HG03457 (cell line): ENCODE measurements around the gene CLOCK.

Experiments
- ATAC-seq: cut with Tn5 transposase; IDR thresholded peaks from one replicate; pipeline ENCODE4 v1.9.1; 2021; ENCODE audit warnings: moderate number of reproducible peaks; ENCODE audit not compliant: unreplicated experiment

Gene CLOCK

GRCh38 chr4:55435141-55435841 is 111.4 kb downstream of the CLOCK start:
- ATAC-seq = no peak

DNA sequence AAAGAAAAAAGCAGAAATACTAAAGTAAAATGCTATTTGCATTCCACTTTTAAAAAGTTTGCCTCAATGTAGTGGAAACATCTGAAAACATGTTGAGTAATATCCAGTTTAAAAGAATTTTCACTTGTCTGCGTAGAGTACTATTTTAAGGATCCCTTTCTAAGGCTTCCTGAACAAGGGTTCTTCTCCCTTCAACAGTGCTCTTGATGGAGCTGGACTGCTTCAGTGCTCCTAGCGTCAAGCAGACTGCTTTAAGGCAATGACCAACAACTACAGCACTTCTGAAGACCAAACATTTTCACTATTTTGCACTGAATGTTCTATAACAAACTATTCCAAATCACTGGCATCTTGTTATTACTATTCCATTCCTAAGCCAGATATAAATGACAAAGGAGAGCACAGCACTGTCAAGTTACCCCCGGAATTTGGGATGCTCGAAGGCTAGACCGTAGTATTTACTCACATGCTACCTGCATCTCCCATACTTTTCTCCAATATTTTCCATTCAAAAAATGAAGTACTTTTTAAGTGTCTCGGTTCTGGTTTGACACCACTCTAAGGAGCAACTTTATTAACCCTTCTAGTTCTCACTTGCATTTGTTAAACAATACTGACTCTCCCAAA is 114.9 kb downstream of the CLOCK start:
- no peak for ATAC-seq

DNA sequence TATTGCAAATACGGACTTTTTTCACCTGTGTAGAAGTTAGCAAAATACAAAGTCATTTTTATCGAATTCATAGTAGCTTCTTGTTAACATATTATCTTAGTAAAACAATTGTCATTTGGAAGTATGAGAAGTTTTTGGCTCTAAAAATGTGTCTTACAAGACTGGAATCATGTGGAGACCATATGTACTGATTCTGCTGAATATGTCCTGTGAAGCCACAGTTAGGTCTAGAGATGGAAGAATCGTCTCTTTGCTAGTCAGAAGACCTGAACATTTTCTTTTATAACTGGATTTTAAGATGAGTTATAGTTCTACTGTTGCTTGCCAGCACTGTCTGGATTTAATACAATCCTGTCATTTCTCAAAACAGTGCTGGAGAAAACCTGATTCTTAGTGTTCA is 121.9 kb downstream of the CLOCK start:
- ATAC-seq = no peak

DNA sequence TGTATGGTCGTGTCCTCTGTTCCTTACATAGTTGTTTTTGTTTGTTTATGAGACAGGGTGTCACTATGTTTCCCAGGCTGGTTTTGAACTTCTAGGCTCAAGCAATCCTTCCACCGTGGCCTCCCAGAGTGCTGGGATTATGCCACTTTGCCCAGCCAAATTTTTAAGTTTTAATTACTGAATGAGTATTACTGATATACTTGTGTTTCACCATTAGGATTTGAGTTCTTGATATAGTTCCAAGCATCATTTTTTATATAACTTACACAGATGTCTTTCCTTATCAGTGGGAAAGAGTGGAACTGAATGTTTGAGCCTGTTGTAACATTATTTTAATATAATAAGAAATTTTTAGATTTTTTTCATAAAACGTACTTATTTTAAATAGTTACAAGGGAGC is 130.5 kb downstream of the CLOCK start:
- ATAC-seq = no peak

DNA sequence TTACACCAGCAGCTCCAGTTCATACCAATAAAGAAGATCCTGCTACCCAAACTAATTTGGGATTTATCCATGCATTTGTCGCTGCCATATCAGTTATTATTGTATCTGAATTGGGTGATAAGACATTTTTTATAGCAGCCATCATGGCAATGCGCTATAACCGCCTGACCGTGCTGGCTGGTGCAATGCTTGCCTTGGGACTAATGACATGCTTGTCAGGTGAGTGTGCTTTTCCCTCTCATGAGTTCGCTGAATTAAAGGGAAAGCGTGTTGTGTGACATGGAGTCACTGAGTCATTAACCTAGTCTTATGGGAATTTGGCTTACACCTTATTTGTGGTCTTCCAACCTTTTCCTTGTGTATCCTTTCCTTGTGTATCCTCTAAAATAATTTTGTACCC is 135.1 kb downstream of the CLOCK start:
- no peak for ATAC-seq

- no peak for ATAC-seq
Observed at GRCh38 chr4:55410431-55410830, 136.3 kb downstream of the CLOCK start.

DNA sequence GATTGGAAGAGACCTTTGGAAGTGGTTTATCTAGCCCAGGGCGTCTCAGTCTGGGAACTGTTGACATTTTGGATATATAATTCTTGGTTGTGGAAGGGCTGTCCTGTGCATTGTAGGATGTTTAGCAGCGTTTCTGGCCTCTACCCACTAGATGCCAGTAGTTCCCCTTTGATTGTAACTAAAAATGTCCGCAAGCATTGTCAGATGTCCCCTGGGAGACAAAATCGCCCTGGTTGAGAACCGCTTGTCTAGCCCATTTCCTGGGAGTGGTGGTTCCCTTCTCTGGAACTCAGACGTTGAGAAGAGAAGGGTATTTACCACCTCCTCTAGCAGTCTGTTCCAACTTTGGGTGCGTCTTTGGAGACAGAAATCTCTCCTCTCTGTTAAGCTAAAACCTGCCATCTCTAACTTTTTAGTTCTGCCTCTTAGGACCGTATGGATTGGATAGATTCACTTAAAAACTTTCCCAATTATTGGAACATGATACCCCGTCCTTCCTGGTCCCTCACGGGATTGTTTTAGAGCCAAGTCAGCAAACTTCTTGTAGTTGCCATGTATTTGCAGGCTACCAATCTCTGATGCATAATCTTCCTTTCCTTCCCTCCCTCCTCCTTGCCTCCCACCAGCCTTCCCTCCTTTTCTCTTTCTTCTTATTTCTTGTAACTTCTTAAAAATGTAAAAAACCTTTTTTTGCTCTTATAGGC is 137.1 kb downstream of the CLOCK start:
- peak; percentile 61 for ATAC-seq

GRCh38 chr4:55407764-55408163 is 138.9 kb downstream of the CLOCK start:
- ATAC-seq = no peak

- ATAC-seq = no peak
Observed at GRCh38 chr4:55407119-55407518, 139.6 kb downstream of the CLOCK start.

DNA sequence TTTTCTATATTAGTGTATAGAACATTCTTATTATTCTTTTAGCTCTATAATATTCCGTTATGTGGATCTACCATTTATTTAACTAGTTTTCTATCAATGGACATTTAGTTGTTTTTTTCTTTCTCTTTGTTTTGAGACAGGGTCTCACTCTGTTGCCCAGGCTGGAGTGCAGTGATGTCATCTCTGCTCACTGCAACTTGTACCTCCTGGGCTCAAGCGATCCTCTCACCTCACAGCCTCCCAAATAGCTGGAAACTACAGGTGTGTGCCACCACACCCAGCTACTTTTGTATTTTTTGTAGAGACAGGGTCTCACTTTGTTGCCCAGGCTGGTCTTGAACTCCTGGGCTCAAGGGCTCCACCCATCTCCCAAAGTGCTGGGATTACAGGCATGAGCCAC is 140.2 kb downstream of the CLOCK start:
- no peak for ATAC-seq

DNA sequence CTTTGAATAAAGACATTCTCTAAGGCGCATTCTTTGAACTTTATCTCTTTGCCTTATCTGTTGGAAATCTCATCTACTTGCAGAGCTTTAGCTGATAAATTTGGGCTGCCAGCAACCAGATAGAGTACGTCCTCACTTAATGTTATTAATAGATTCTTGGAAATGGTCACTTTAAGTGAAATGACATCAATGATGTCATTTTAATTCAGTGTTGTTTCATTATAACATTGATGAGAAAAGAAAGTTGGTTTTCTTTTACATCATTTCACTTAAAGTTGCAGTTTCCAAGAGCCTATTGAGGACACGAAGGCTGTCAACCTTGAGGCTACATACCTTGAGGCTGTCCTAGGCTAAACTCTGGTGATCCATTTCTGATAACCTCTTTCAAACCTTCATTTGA is 141.6 kb downstream of the CLOCK start:
- no peak for ATAC-seq

GRCh38 chr4:55399581-55399980 is 147.1 kb downstream of the CLOCK start:
- no peak for ATAC-seq

DNA sequence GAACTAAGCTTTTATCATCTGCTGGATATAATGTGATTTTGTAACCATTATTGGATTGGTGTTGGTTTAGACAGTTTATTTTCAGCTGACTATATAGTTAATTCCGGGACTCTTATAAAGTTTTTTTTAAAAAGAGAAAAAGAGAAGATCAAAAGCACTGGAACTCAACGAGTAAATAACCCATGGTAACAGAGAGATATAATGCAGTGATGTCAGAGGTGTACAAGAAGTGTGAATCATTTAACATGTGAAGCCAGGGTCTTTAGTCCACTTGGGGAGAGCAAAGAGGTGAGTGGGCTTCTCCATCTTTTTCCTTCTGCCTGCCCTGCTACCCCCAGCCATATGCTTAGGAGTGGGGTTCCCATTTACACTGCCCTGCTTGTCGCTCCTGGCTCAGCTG is 147.7 kb downstream of the CLOCK start:
- ATAC-seq = no peak

GRCh38 chr4:55398461-55398860 is 148.2 kb downstream of the CLOCK start:
- ATAC-seq = no peak

DNA sequence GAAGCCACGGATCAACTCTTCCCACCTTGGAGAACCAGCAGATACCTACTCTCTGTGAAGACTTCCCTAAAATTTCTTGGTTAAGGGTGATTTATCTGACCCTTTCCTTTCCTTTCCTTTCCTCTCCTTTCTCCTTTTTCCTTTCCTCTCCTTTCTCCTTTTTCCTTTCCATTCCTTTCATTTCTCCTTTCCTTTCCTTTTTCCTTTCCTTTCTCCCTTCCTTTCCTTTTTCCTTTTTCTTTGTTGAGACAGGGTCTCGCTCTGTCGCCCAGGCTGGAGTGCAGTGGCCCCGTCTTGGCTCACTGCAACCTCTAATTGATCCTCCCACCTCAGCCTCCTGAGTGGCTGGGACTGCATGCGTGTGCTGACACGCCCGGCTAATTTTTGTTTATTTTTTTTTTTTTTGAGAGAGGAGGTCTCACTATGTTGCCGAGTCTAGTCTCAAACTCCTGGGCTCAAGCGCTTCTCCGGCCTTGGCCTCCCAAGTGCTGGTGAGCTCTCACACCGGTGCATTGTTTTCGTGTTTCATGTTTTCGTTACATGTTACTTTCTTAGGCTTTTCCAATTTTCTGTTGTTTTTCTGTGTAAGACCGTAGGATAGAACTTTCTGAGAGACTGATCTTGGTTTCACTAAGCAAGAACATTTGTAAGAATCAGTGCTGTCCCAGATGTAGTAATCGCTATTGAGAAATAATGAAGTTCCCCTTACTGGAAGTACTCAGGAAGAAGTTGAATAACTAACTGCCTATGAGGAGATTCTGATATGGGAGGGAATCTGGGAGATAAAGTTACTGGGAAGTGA is 149.0 kb downstream of the CLOCK start:
- ATAC-seq = no peak

- ATAC-seq = no peak
Observed at GRCh38 chr4:55397126-55397436, 149.6 kb downstream of the CLOCK start.

DNA sequence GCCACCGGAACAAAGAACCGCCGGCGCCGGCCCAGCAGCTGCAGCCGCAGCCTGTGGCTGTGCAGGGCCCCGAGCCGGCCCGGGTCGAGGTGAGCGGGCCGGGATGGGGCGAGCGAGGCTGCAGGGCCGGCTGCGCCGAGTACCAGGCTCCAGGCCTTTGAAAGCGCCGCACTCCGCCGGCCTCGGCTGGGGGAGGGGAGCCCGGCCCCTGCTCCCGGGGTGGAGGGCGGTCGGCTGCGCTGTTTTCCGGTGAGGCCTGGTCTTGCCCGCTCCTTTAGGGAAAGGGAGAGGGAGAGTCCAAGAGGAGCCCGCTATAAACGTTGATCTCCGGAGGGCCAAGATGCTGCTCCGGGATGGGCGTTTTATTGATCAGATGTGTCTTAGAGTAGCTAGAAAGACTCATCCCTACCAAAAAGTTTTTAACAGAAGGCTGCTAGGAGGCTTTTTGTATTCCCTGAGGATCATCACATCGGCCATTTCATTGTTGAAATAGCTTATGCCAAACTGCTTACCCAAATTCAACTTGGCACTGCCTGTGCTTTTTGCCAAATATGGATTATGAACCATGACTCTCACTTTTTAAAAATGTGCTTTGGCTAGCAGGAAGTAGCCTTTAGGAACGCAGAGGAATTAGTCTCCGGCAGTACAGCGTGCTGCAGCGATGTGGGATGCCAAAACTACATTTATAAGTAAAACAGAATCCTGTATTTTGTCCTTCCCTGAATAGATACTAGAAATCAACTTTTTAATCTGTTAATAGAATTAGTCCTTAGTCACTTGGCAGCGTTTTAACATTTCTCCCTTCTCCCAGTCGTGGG is 150.2 kb downstream of the CLOCK start:
- peak; percentile 17 for ATAC-seq

DNA sequence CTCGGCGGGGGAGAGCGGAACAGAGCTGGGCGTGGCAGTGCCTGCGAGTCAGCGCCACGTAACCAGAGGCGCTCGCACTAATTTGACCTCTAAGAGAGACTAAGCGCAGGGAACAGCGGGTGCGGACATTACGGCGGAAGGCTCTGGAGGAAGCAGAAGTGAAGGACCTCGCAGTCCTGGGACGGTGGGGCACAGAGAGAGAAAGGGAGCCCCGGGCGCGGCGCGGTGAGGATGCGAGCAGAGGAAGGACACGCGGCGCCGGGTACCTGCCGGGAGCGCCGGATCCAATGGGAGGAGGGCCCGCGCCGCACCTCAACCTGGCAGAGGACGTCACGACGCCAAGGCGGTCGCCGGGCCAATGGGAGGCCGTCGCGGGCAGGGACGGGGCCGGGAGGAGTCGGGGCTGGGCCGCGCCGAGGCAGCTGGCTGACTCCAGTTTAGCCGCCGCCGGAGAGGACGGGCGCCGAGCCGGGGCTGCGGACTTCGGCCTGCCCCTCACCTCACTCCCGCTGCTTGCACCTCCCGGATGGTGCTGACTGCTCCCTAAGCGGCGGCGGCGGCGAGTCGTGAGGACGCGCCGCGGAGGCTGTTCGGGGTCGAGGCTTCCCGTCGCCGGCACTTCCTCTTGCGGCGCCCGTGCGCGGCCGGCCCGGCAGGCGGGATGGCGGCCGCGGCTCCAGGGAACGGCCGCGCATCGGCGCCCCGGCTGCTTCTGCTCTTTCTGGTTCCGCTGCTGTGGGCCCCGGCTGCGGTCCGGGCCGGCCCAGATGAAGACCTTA is 151.0 kb downstream of the CLOCK start, which contains the start of gene TMEM165:
Gene TMEM165, plus strand, starts transcription at position 429 of the 779 bp plus-strand sequence. Its CDS starts 233 bp downstream, at position 662.
- ATAC-seq = peak; percentile 93

- ATAC-seq = no peak
Observed at GRCh38 chr4:55395218-55395528, 151.5 kb downstream of the CLOCK start.
